Dermis blood vessel endothelial cell (primary cell): Measurements from ENCODE around the gene TMEM198. TPM values are rescaled to one million over a fixed set of nuclear protein-coding genes. Genes with fewer than 3 reads are reported as not detected.

Experiments
- DNase-seq: peaks from one replicate; pipeline ENCODE4 v3.0.0; 2010
- total RNA-seq: library from RNA; depleted of rRNA; stranded (reverse); fragments of >200 nt; gene quantifications from 2 replicates; pipeline ENCODE4 v1.2.3, GENCODE V29; 2014

TMEM198 gene
- total RNA-seq, 1 donor from 2014 or later: under 0.01 TPM

- DNase-seq: no peak
Observed at GRCh38 chr2:219526320-219527075, 17.3 kb upstream of the TMEM198 start.

DNA sequence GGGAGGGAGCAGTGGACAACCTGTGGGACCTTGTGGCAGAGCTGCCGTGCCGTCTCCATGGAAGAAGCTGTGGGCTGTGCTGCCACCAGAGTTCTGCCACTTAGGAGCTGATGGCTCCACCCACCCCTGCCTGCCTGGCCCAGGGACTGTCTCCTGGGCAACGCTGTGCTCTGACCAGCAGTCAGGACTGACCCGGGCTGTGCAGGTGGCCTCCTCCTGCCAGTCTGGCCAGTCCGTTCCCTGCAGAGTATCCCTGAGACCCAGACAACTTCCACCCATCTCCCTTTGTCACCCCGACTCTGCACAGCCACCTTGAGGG, 16.8 kb upstream of the TMEM198 start:
- no peak for DNase-seq

GRCh38 chr2:219527472-219527871, 16.4 kb upstream of the TMEM198 start:
- no peak for DNase-seq

- peak; percentile 89 for DNase-seq
Observed at GRCh38 chr2:219530048-219530963, 13.5 kb upstream of the TMEM198 start.

DNA sequence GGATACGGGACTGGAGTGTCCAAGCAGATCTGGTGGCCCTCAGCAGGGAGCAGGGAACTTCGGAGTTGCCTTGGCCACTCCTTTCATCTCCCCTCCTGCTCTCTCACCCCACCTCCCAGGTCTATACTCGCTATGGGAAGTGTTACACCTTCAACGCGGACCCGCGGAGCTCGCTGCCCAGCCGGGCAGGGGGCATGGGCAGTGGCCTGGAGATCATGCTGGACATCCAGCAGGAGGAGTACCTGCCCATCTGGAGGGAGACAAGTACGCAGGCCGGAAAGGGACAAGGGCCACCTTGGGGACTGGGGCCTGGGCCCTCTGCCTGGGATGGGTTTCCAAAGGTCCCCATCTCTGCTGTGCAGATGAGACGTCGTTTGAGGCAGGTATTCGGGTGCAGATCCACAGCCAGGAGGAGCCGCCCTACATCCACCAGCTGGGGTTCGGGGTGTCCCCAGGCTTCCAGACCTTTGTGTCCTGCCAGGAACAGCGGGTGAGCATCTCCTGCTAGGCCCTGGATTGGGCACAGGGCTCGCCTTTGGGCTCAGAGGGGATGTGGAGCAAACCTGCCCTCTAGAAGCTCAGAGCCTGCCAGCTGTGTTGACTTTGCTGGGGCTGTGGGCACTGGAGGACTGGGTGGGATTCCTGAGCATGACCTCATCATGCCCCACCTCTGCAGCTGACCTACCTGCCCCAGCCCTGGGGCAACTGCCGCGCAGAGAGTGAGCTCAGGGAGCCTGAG, 12.0 kb upstream of the TMEM198 start:
- DNase-seq: no peak

GRCh38 chr2:219532378-219532649, 11.5 kb upstream of the TMEM198 start:
- DNase-seq: no peak

DNA sequence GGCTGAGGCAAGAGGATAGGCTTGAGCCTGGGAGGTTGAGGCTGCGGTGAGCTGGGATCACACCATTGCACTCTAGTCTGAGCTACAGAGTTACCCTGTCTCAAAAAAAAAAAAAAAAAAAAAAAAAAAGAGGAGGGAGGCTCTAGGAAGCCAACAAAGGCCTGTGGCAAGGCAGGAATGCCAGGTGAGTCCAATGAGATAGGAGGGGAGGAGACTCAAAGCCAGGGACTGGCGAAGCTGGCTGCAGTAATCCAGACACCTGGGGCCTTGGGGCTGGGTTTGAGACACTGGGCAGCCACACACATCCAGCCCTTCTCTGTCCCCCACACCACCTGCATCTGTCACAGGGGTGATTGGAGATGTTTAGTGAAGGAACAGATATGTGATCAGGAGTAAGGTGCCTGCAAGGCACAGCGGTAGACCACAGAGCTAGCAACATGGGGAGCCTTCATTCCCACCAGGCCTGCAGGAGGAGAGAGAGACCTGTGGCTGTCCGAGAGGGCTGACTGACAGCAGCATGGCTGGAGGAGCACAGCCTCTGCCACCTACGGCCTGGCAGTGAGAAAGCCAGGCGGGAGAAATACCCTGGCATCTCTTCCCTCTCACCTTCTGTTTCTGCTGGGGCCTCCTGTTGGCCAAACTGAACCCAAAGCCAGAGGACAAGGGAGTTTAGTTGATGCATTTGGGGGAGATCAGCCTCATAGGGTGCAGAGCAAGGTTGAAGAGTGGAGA, 9.7 kb upstream of the TMEM198 start:
- no peak for DNase-seq

DNA sequence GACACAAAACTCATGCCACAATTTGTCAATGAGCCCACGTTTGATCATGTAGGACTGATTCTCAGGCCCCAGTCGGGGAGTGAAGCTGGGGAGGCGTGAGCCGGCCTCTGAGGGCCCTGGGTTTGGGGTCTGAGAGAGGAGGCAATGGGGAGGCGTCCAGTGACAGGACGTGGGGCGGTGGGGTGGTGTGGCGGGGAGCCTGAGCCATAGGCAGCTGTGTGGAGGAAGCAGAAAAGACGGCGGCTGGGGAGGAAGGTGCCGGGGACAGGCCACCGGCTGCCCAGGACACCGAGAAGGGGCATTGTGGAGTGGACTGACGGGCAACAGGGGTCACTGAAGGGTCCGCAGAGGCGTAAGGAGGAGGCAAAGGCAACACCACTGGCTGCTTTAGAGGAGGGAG, 7.4 kb upstream of the TMEM198 start:
- DNase-seq: no peak

DNA sequence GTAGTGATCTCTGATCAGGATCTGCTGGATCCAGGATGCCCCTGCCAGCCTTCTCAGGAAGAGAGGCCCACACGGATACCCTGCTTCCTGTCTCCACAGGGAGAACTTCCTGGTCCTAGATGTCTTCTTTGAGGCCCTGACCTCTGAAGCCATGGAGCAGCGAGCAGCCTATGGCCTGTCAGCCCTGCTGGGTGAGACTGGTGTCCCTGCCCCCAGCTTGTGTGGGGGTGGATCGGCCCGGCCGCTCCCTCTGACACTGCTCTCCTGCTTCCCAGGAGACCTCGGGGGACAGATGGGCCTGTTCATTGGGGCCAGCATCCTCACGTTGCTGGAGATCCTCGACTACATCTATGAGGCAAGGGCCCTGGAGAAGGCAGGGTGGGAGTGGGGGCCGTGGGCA, 6.9 kb upstream of the TMEM198 start:
- no peak for DNase-seq

- no peak for DNase-seq
Observed at GRCh38 chr2:219537657-219538488, 6.0 kb upstream of the TMEM198 start.

GRCh38 chr2:219538504-219538951, 5.3 kb upstream of the TMEM198 start:
- DNase-seq: no peak

DNA sequence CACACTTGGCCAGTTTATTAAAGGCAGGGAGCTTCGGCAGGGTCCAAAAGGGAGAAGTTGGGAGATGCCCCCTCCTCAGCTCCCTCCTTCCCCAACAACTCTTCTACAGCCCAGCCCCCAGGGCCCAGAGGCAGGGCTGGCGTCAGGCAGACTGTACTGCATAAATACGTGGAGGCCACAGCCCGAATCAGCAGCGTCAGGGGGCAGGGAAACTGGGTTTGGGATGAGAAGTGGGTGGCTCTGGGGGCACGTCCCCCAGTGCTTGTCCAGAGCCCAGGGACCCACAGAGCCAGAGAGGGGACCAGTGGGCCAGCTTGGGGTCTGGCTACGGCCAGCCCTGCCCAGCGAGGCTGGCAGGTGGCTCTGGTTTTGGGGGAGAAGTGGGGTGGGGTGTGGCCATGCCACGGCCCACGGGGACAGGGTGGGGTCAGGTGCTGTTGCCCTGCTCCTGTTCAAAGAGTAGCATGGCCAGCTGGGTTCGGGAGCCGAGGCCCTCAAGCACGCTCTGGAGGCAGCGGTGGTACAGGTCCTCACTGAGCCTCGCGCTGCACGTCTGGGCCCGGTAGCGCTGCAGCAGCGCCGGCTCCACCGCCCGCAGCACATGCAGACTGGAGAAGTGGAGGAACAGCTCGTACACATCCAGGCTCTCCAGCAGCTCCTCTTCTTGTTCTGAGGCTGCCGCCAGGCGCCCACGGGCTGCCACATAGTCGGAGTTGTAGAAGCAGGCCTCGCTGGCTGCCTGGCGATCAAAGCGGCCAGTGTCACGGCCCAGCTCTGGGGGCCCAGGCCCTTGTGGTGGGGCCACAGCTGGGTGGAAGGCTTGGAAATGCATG, 4.7 kb upstream of the TMEM198 start:
- DNase-seq: no peak

GRCh38 chr2:219539926-219540678, 3.7 kb upstream of the TMEM198 start:
- no peak for DNase-seq

DNA sequence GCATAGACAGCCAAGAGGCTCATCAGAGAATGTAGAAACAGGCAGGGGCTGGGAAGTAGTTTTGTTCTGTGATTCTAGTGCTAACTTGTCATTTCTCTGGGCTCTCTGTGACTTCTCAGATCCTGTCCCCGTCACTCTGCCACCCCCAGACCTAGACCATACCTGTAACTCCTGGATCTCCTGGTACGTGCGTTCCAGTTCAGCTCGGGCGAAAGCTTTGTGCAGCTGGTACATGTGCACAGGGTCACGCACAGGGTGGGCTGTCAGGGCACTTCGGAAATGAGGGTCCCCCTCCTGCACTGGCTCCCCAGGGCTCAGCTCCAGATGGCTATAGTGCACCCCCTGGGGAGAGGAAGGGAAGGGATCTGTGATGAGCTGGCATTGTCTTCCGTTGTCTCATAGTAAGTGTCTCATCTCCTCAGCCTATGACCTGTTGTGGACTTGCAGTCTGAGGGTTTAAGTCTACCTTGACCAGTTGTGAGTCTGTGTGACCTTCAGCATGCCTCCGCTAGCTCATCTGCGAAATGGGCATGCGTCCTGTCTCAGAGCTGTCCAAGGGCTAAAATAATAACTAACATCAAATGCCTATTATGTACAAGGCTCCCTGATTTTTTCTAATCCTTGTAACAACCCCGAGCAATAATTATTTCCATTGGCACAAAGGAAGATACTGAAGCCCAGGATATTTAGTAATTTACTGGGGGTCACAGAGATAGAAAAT, 2.9 kb upstream of the TMEM198 start:
- no peak for DNase-seq

DNA sequence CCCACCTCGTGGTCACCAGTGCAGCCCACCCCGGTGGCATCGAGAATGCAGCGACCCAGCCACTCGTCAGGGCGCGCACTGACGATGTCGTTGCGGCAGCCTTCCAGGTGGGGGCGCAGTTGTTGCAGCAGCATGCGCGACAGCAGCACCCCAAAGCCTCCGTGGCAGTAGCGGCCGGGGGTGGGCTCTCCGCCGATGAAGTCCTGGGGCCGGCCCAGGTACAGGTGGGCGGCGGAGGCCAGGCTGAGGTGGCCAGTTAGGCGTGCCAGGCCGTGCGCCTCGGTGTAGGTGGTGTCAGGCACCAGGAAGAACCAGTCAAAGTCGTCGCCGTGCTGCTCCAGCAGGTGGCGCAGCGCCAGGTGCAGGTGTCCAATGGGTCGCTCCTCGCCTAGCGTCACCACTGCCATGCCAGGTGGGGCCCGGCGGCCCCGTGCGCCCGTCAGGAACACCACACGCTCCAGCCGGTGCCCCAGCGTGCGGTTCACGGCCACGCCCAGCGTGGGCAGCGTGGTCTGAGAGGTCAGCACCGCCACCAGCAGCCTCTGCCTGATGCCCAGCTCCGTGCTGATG, 2.1 kb upstream of the TMEM198 start:
- DNase-seq: peak; percentile 82

DNA sequence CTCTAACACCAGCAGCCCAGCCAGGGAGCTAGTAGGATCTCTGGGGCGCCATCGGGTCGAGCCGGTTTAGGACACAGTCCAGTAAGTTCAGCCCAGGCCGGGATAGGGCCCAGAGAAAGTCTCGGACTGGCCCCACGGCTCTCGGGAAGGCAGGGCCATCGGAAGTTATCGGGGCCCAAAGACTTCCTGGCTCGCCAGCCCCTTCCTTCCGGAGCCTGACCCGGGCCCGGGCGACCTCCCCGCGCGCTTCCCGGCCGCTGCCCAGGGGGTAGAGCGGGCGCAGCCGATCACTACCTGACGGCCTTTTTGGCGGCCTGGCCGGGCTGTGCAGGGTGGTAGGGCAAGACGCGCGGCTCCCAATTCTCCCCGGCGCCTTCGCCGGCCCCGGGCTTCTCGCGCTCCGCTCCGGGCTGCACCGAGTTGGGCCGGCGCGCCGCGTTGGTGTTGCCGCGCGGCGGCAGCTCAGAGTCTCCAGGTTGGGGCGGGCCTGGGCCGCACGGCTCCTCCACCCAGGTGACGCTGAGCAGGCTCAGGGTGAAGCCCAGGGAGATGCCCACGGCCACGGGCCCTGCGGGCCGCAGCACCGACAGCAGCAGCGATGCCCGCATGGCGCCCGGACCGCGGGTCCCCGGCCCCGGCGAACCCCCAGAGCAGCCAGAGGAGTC, 765 bp upstream of the TMEM198 start:
- peak; percentile 18 for DNase-seq

- no peak for DNase-seq
Observed at GRCh38 chr2:219544567-219544966, 739 bp downstream of the TMEM198 start.

GRCh38 chr2:219545295-219545942, 1.6 kb downstream of the TMEM198 start:
- no peak for DNase-seq
